Epithelial cell of prostate (primary cell): ENCODE measurements around the gene PRAMEF1.
"Not testable (repeated sequence)": the region's sequence is repeated elsewhere in the genome, so short reads cannot be mapped to it uniquely, and the experiment has no call there.

Experiments used
- DNase-seq: peaks from one replicate; pipeline ENCODE4 v3.0.0-alpha.2; 2011; ENCODE audit warnings: low read depth, low spot score
- H3K27ac ChIP-seq: fragments of 450-650 bp; 2 replicates; pipeline ENCODE4 v1.5.1; 2017; ENCODE audit warnings: mild to moderate bottlenecking

Gene PRAMEF1, protein sequence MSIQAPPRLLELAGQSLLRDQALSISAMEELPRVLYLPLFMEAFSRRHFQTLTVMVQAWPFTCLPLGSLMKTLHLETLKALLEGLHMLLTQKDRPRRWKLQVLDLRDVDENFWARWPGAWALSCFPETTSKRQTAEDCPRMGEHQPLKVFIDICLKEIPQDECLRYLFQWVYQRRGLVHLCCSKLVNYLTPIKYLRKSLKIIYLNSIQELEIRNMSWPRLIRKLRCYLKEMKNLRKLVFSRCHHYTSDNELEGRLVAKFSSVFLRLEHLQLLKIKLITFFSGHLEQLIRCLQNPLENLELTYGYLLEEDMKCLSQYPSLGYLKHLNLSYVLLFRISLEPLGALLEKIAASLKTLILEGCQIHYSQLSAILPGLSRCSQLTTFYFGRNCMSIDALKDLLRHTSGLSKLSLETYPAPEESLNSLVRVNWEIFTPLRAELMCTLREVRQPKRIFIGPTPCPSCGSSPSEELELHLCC

DNA sequence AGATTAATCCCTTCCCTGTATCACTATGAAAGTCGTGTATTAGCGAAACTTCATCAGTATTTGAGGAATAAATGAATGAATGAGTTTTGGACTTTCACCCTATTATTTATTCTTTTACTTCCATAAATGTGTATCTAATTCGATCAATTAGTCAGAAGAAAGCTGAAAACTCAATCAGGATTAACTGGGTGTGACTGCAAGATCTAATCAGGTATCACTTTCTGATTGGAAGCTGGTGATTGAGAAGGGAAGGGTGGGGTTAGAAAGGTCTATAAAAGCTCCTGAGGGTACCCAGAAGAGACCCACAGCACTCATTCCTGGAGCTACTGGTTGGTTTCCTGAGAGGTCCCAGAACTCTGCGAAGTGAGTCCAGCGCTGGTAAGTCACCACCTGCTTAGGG, at the start of gene PRAMEF1:
PRAMEF1 (plus strand) TSS at position 301 of the 400 bp plus-strand sequence. CDS start 1,831 bp downstream, outside the sequence.
- not testable (repeated sequence) for DNase-seq, H3K27ac ChIP-seq

GRCh38 chr1:12741946-12742345, 49.3 kb upstream of the PRAMEF1 start:
- H3K27ac ChIP-seq: no peak overlapping the region
- no peak for DNase-seq

DNA sequence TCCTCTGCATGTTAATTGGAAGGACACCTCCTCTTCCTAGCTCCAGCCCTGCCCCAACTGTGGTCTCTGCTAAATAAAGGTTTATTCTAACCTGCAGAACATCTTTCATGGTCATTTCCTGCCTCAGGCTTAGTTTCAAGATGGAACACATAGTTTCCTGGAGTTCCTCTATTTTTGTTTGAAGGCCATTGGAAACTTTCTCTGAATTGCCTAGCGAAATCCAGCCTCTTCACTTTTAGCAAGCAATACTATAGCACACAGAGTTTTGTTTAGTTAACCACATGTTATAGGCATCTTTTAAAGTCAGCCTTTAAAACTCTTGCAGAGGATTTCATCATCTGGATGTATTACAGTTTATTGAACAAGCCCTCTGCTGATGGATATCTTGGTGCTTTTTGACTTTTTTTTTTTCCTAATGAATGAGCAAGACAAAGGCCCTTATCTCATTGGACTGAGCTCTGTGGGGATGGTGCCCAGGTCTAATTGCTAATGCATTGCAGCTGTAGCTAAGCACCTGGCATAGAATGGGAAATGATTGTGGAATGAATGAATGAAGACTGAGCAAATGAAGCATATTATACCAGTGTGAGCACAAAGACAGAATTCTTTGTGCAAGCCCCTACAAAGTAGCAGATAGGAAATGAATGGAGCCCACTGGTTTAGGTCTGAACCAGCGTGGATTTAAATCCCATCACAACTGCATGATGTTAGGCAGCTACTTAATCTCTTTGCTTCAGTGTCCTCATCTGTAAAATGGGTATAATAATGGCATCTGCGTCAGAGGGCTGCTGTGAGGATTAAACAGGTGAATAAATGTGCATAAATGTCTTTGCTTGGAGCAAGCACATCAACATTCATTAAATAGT, 45.8 kb upstream of the PRAMEF1 start:
- no peak overlapping the region for H3K27ac ChIP-seq
- DNase-seq: no peak

GRCh38 chr1:12745992-12746323, 45.2 kb upstream of the PRAMEF1 start, which contains the start of gene CFAP107:
TSS of gene CFAP107 (plus strand) at chr1:12746200. CDS start at chr1:12746431, 231 bp downstream.
- no peak for DNase-seq

GRCh38 chr1:12748778-12749355, 42.3 kb upstream of the PRAMEF1 start:
- no peak for DNase-seq
- H3K27ac ChIP-seq: no peak overlapping the region

More at GRCh38 chr1:12745992-12746323, 45.2 kb upstream of the PRAMEF1 start, which contains the start of gene CFAP107:
- no peak within 1 kb of the TSS for H3K27ac ChIP-seq

- DNase-seq: no peak
- no peak overlapping the region for H3K27ac ChIP-seq
Observed at GRCh38 chr1:12754738-12755137, 36.5 kb upstream of the PRAMEF1 start.

DNA sequence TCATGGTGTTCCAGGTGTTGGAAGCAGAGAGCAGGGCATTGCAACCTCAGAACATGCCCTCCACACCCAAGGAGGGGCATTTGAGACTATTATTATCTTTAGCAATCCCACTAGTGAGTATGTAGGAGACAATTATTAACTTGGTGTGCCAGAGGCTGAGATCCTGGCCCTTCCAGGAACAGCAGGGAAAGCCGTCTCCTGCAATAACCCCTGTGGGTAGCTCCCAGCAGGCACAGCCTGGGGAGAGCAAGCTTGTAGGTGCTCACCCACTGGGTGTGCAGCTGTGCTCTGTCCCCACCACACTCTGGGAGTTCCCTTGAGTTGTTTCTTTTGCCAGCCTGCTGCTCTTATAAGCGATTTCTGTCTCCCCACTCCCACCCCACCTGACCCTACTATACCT, 34.9 kb upstream of the PRAMEF1 start:
- no peak for DNase-seq

GRCh38 chr1:12756768-12757413, 34.3 kb upstream of the PRAMEF1 start:
- no peak for DNase-seq
- H3K27ac ChIP-seq: no peak overlapping the region

More for the DNA sequence above, 34.9 kb upstream of the PRAMEF1 start:
- H3K27ac ChIP-seq: no peak overlapping the region

GRCh38 chr1:12757836-12758235, 33.4 kb upstream of the PRAMEF1 start:
- no peak overlapping the region for H3K27ac ChIP-seq
- DNase-seq: no peak

DNA sequence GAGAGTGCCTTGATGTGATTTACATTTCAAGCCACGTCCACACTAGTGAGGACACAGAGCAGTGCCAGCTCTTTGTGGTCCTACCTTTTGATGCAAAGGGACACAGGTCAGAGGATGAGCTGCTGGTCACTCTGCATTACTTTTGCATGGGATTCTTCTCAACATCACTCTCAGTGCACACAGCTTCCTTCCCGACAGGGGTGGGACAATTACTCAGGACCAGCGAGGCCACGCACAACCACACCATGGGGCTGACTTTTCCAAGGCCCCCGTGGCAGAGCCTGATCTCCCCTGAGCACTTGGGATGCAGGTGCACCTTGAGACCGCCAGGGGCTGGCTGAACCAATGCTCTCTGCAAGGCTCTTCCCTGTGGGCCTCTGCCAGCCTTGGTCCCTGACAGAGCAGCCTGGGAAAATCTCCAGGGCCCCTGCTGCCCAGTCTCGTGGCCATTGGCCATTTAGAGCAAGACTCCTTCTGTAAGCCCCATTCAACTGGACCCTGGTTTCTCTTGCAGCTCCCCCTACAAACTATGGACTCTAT, 30.9 kb upstream of the PRAMEF1 start:
- H3K27ac ChIP-seq: no peak overlapping the region
- DNase-seq: no peak

DNA sequence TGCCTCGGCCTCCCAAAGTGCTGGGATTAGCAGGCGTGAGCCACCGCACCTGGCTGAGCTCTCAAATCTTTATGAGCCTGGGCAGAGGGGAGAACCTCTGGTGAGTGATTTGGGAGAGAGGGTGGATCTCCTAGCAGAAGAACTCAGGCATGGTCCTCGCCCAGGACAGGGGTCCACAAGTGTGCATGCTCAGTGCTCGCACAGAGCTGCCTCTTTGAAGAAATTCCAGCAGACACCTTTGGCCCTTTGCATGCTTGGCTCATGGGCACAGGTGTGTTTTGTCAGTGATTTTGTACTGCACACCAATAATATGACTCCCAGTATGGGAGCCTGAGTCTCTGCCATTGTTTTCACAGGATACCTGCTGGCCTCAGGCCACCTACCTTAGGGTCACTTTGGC, 29.4 kb upstream of the PRAMEF1 start:
- no peak overlapping the region for H3K27ac ChIP-seq
- no peak for DNase-seq

DNA sequence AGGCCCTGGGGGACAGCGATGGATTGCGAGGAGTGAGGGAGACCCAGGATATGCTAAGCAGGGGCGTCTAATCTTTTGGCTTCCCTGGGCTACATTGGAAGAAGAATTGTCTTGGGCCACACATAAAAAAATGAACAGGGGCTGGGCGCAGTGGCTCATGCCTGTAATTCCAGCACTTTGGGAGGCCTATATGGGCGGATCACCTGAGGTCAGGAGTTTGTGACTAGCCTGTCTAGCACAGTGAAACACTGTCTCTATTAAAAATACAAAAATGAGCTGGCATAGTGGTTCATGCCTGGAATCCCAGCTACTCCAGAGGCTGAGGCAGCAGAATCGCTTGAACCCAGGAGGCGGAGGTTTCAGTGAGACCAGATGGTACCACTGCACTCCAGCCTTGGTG, 28.4 kb upstream of the PRAMEF1 start:
- DNase-seq: no peak
- no peak overlapping the region for H3K27ac ChIP-seq

DNA sequence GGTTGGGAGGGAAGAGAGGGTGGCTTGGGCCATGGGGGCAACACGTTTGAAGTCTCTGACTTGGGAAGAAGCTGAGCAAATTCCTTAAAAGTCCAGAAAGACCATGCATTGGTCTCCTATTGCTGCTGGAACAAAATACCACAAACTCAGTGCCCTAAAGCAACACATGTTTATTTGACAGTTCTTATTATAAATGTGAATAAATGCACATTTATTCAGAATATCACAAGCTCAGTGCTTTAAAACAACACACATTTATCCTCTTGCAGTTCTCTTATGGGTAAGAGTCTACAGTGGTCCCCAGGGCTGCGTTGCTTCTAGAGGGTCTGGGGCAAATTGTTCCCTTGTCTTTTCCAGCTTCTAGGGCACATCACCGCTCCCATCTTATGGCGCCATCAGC, 27.7 kb upstream of the PRAMEF1 start:
- DNase-seq: no peak
- H3K27ac ChIP-seq: no peak overlapping the region

GRCh38 chr1:12764016-12764415, 27.2 kb upstream of the PRAMEF1 start:
- DNase-seq: no peak
- no peak overlapping the region for H3K27ac ChIP-seq

- no peak for DNase-seq
- no peak overlapping the region for H3K27ac ChIP-seq
Observed at GRCh38 chr1:12769031-12769430, 22.2 kb upstream of the PRAMEF1 start.

- no peak for DNase-seq
- no peak overlapping the region for H3K27ac ChIP-seq
Observed at GRCh38 chr1:12769976-12770505, 21.2 kb upstream of the PRAMEF1 start.

- DNase-seq: no peak
- no peak overlapping the region for H3K27ac ChIP-seq
Observed at GRCh38 chr1:12770620-12771019, 20.6 kb upstream of the PRAMEF1 start.

DNA sequence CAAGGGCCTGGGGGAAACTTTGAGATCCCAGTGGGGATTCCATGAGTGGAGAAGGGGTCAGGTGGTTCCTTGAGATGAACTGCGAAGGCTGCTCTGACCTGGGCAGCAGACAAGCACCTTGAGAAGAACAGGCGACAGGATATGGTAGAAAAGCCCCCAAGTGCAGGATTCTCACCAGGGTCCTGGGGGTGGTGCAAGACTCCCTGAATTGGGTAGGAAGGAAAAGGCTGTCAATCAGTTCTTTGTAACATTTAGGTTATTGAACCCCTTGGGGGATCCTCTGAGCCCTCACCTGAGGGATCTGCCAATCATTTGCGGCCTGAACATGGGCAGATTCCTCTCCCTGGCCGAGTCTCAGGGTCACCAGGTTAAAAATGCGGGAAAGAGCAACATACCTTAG, 20.0 kb upstream of the PRAMEF1 start:
- DNase-seq: no peak
- no peak overlapping the region for H3K27ac ChIP-seq

GRCh38 chr1:12772520-12772919, 18.7 kb upstream of the PRAMEF1 start:
- H3K27ac ChIP-seq: no peak overlapping the region
- DNase-seq: no peak

- no peak for DNase-seq
- no peak within 1 kb of the TSS for H3K27ac ChIP-seq
Observed at GRCh38 chr1:12773438-12773837, 17.8 kb upstream of the PRAMEF1 start, which contains the start of gene PRAMEF12. TSS of gene PRAMEF12 (plus strand) at chr1:12773738. CDS start at chr1:12774868, 1,130 bp downstream.
